Measurements from ENCODE around the gene SORBS1.
"Not testable (repeated sequence)": the region's sequence is repeated elsewhere in the genome, so short reads cannot be mapped to it uniquely, and the experiment has no call there.

Gene SORBS1

DNA sequence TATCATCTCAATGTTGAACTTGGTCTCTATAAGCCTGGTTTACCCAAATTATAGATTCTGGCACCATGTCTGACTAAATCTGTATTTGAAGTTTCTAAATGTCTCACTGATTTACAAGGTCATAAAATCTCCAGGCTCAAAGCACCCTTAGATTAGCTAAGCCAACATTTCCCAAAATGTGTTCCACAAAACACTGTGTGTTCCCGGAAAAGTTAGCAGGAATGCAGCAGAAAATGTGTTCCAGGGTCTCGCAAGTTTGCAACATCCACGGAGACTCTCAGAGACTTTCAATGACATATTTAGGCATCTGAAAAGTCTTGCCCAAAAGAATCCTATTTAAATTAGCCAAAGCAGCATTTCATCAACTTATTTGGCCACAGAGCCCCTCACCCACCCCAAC is 91.9 kb downstream of the SORBS1 start:
- Histone ChIP-seq H3K27ac (ENCODE audit: insufficient read depth, low read length, poor library complexity, severe bottlenecking) (no peak overlapping the region), H3K27me3 (replicated peaks; ENCODE audit: control insufficient read depth, insufficient read depth, low read length, poor library complexity, severe bottlenecking) (no peaks in the 10 kb centered on the region), H3K4me1 (ENCODE audit: control insufficient read depth, insufficient read depth, low read length, poor library complexity, severe bottlenecking) (no peaks in the 10 kb centered on the region), H3K36me3 (ENCODE audit: control insufficient read depth, insufficient read depth, low read length) (no peaks in the 10 kb centered on the region), H3K9me3 (ENCODE audit: control insufficient read depth, low read length) (no peaks in the 10 kb centered on the region), H3K4me3 (ENCODE audit: insufficient read depth, low read depth, low read length, poor library complexity, severe bottlenecking) (no peak overlapping the region)
- no peak for DNase-seq

GRCh38 chr10:95467642-95468041 is 93.5 kb downstream of the SORBS1 start:
- H3K4me1 ChIP-seq (ENCODE audit: control insufficient read depth, insufficient read depth, low read length, poor library complexity, severe bottlenecking); H3K36me3 ChIP-seq (ENCODE audit: control insufficient read depth, insufficient read depth, low read length); H3K4me3 ChIP-seq (ENCODE audit: insufficient read depth, low read depth, low read length, poor library complexity, severe bottlenecking); H3K9me3 ChIP-seq (ENCODE audit: control insufficient read depth, low read length); H3K27ac ChIP-seq (ENCODE audit: insufficient read depth, low read length, poor library complexity, severe bottlenecking); H3K27me3 ChIP-seq (replicated peaks; ENCODE audit: control insufficient read depth, insufficient read depth, low read length, poor library complexity, severe bottlenecking); DNase-seq: not testable (repeated sequence)

DNA sequence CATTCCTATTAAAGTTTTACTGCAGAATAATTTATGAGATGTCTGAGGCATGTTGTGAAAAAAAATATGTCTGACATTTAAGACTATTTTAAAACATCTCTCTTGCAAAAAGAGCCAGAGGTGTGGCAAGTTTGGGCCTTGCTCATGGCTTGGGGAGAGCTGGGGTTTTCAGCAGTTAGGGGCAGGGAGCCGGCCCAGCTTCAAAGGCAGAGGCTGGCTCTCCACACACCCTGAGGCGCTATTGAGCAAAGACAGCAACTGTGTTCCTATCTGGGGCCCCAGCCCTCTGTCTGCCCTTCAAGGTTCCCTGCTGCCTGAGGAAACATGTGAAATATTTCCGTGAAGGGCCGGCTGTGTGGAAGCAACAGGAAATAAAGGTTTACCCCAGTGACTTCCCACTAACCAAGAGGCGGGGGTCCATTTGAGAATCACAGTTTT is 94.0 kb downstream of the SORBS1 start:
- Histone ChIP-seq H3K9me3 (ENCODE audit: control insufficient read depth, low read length) (no peaks in the 10 kb centered on the region), H3K4me3 (ENCODE audit: insufficient read depth, low read depth, low read length, poor library complexity, severe bottlenecking) (no peak overlapping the region), H3K36me3 (ENCODE audit: control insufficient read depth, insufficient read depth, low read length) (no peaks in the 10 kb centered on the region), H3K27ac (ENCODE audit: insufficient read depth, low read length, poor library complexity, severe bottlenecking) (no peak overlapping the region), H3K27me3 (replicated peaks; ENCODE audit: control insufficient read depth, insufficient read depth, low read length, poor library complexity, severe bottlenecking) (no peaks in the 10 kb centered on the region), H3K4me1 (ENCODE audit: control insufficient read depth, insufficient read depth, low read length, poor library complexity, severe bottlenecking) (no peaks in the 10 kb centered on the region)
- no peak for DNase-seq

- Histone ChIP-seq H3K27ac (ENCODE audit: insufficient read depth, low read length, poor library complexity, severe bottlenecking) (no peak overlapping the region), H3K36me3 (ENCODE audit: control insufficient read depth, insufficient read depth, low read length) (no peaks in the 10 kb centered on the region), H3K27me3 (replicated peaks; ENCODE audit: control insufficient read depth, insufficient read depth, low read length, poor library complexity, severe bottlenecking) (no peaks in the 10 kb centered on the region), H3K4me3 (ENCODE audit: insufficient read depth, low read depth, low read length, poor library complexity, severe bottlenecking) (no peak overlapping the region), H3K4me1 (ENCODE audit: control insufficient read depth, insufficient read depth, low read length, poor library complexity, severe bottlenecking) (no peaks in the 10 kb centered on the region), H3K9me3 (ENCODE audit: control insufficient read depth, low read length) (no peaks in the 10 kb centered on the region)
- no peak for DNase-seq
Observed at GRCh38 chr10:95466436-95466835, 94.7 kb downstream of the SORBS1 start.

- H3K4me1 ChIP-seq (ENCODE audit: control insufficient read depth, insufficient read depth, low read length, poor library complexity, severe bottlenecking), result no peaks in the 10 kb centered on the region
- H3K36me3 ChIP-seq (ENCODE audit: control insufficient read depth, insufficient read depth, low read length), result no peaks in the 10 kb centered on the region
- no peak for DNase-seq
- H3K27me3 ChIP-seq (replicated peaks; ENCODE audit: control insufficient read depth, insufficient read depth, low read length, poor library complexity, severe bottlenecking), result no peaks in the 10 kb centered on the region
- H3K9me3 ChIP-seq (ENCODE audit: control insufficient read depth, low read length), result no peaks in the 10 kb centered on the region
- H3K27ac ChIP-seq (ENCODE audit: insufficient read depth, low read length, poor library complexity, severe bottlenecking), result no peak overlapping the region
- no peak overlapping the region for H3K4me3 ChIP-seq (ENCODE audit: insufficient read depth, low read depth, low read length, poor library complexity, severe bottlenecking)
Observed at GRCh38 chr10:95464280-95464679, 96.9 kb downstream of the SORBS1 start.

GRCh38 chr10:95462740-95463667 is 98.2 kb downstream of the SORBS1 start:
- Histone ChIP-seq H3K36me3 (ENCODE audit: control insufficient read depth, insufficient read depth, low read length) (no peaks in the 10 kb centered on the region), H3K9me3 (ENCODE audit: control insufficient read depth, low read length) (no peaks in the 10 kb centered on the region), H3K27me3 (replicated peaks; ENCODE audit: control insufficient read depth, insufficient read depth, low read length, poor library complexity, severe bottlenecking) (no peaks in the 10 kb centered on the region), H3K27ac (ENCODE audit: insufficient read depth, low read length, poor library complexity, severe bottlenecking) (no peak overlapping the region), H3K4me3 (ENCODE audit: insufficient read depth, low read depth, low read length, poor library complexity, severe bottlenecking) (no peak overlapping the region), H3K4me1 (ENCODE audit: control insufficient read depth, insufficient read depth, low read length, poor library complexity, severe bottlenecking) (no peaks in the 10 kb centered on the region)
- no peak for DNase-seq

GRCh38 chr10:95461611-95462010 is 99.6 kb downstream of the SORBS1 start:
- no peak for DNase-seq
- no peak overlapping the region for H3K4me3 ChIP-seq (ENCODE audit: insufficient read depth, low read depth, low read length, poor library complexity, severe bottlenecking)
- H3K27me3 ChIP-seq (replicated peaks; ENCODE audit: control insufficient read depth, insufficient read depth, low read length, poor library complexity, severe bottlenecking), result no peaks in the 10 kb centered on the region
- H3K27ac ChIP-seq (ENCODE audit: insufficient read depth, low read length, poor library complexity, severe bottlenecking), result no peak overlapping the region
- H3K4me1 ChIP-seq (ENCODE audit: control insufficient read depth, insufficient read depth, low read length, poor library complexity, severe bottlenecking), result no peaks in the 10 kb centered on the region
- no peaks in the 10 kb centered on the region for H3K36me3 ChIP-seq (ENCODE audit: control insufficient read depth, insufficient read depth, low read length)
- no peaks in the 10 kb centered on the region for H3K9me3 ChIP-seq (ENCODE audit: control insufficient read depth, low read length)

DNA sequence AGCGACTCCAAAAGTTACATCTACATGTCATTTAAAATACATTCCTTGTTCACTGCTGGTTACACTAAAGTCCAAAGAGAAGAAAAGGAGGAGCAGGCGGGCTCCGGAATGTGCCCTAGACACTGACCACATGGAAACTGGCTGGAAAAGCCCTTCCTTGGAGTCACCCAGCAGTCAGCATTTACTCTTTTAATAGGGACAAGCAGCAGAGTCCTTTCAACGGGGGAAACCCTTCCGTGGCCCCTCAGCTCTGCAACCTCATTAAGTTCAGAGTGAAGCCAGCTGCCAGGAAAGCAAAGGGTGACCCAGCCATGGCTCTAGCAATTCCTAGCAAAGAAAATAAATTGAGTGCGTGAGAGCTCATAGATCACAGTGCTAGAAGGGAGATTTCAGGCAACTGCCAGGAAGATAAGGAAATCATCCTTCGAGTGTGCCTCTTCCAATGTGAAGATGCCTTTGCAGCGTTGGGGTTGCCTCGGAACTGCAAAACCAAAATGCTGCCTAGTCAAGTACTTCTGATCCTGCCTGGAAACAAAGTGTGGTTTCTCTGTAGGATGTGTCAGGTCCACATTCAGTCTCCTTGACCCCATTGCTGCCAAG is 101.6 kb downstream of the SORBS1 start:
- no peak overlapping the region for H3K27ac ChIP-seq (ENCODE audit: insufficient read depth, low read length, poor library complexity, severe bottlenecking)
- H3K4me1 ChIP-seq (ENCODE audit: control insufficient read depth, insufficient read depth, low read length, poor library complexity, severe bottlenecking), result no peaks in the 10 kb centered on the region
- no peak for DNase-seq
- H3K27me3 ChIP-seq (replicated peaks; ENCODE audit: control insufficient read depth, insufficient read depth, low read length, poor library complexity, severe bottlenecking), result no peaks in the 10 kb centered on the region
- H3K4me3 ChIP-seq (ENCODE audit: insufficient read depth, low read depth, low read length, poor library complexity, severe bottlenecking), result no peak overlapping the region
- no peaks in the 10 kb centered on the region for H3K9me3 ChIP-seq (ENCODE audit: control insufficient read depth, low read length)
- no peaks in the 10 kb centered on the region for H3K36me3 ChIP-seq (ENCODE audit: control insufficient read depth, insufficient read depth, low read length)

DNA sequence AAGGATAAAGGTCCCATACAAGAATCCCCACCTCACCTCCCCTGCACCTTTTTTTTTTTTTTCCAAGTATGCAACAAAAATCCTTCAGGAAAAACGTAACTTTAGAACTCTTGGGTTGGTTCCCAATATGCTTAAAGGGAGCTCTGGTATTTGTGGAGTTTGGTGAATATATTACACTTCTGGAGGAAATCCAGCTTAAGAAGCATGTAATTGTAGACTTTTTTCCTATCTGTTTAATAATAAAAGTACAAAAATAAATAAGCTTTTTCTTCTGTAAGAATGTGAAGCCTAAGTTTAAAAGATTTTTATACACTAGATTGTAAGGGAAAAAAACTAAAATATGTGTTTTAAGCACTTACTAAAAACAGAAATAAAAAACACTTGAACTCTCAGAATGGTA is 102.3 kb downstream of the SORBS1 start:
- H3K4me3 ChIP-seq (ENCODE audit: insufficient read depth, low read depth, low read length, poor library complexity, severe bottlenecking), result no peak overlapping the region
- H3K9me3 ChIP-seq (ENCODE audit: control insufficient read depth, low read length), result no peaks in the 10 kb centered on the region
- H3K27me3 ChIP-seq (replicated peaks; ENCODE audit: control insufficient read depth, insufficient read depth, low read length, poor library complexity, severe bottlenecking), result no peaks in the 10 kb centered on the region
- no peaks in the 10 kb centered on the region for H3K4me1 ChIP-seq (ENCODE audit: control insufficient read depth, insufficient read depth, low read length, poor library complexity, severe bottlenecking)
- no peaks in the 10 kb centered on the region for H3K36me3 ChIP-seq (ENCODE audit: control insufficient read depth, insufficient read depth, low read length)
- no peak overlapping the region for H3K27ac ChIP-seq (ENCODE audit: insufficient read depth, low read length, poor library complexity, severe bottlenecking)
- DNase-seq, result no peak

- no peak overlapping the region for H3K27ac ChIP-seq (ENCODE audit: insufficient read depth, low read length, poor library complexity, severe bottlenecking)
- H3K9me3 ChIP-seq (ENCODE audit: control insufficient read depth, low read length), result no peaks in the 10 kb centered on the region
- no peaks in the 10 kb centered on the region for H3K27me3 ChIP-seq (replicated peaks; ENCODE audit: control insufficient read depth, insufficient read depth, low read length, poor library complexity, severe bottlenecking)
- DNase-seq, result no peak
- no peak overlapping the region for H3K4me3 ChIP-seq (ENCODE audit: insufficient read depth, low read depth, low read length, poor library complexity, severe bottlenecking)
- no peaks in the 10 kb centered on the region for H3K4me1 ChIP-seq (ENCODE audit: control insufficient read depth, insufficient read depth, low read length, poor library complexity, severe bottlenecking)
- no peaks in the 10 kb centered on the region for H3K36me3 ChIP-seq (ENCODE audit: control insufficient read depth, insufficient read depth, low read length)
Observed at GRCh38 chr10:95458014-95458413, 103.2 kb downstream of the SORBS1 start.
